COLO668 (cell line): Measurements from ENCODE around the gene SIX2.
"Not testable (repeated sequence)": the region's sequence is repeated elsewhere in the genome, so short reads cannot be mapped to it uniquely, and the experiment has no call there.

Source experiments
- DNase-seq: peaks from one replicate; lab custom pipeline; 2025; ENCODE audit not compliant: unreplicated experiment; lab: John Stamatoyannopoulos, UW

SIX2 gene

DNA sequence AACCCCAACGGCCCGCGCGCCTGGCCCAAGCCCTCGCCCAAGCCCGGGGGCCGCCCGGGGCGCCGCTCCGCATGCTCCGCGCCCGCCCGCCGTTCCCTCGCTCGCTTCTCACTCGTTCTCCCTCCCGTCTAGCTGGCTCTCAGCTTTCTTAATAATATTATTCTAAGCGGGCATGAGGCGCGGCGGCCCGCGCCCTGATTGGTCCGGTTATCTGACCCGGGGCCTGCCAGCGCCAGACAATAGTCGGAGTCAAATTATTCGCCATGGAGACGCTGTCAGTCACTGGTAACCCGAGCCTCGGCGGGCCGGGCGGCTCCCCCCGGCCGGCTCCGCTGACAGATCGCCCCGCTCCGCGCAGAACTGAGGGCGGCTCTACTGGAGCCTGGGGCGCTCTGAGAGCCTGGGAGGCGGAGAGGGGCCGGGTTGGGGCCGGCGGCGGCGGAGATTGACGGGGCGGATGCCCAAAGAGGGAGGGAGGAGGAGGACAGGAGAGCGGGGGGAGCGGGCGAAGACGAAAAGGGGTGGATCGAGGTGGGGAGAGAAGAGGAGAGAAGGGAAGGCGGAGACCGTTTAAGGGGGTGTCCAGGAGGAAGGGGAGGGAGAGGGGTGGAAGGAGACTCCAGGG, at the start of gene SIX2:
Gene SIX2, minus strand, starts transcription at position 150 of the 625 bp plus-strand sequence. CDS start 342 bp downstream, outside the sequence.
- peak; percentile 97 for DNase-seq

DNA sequence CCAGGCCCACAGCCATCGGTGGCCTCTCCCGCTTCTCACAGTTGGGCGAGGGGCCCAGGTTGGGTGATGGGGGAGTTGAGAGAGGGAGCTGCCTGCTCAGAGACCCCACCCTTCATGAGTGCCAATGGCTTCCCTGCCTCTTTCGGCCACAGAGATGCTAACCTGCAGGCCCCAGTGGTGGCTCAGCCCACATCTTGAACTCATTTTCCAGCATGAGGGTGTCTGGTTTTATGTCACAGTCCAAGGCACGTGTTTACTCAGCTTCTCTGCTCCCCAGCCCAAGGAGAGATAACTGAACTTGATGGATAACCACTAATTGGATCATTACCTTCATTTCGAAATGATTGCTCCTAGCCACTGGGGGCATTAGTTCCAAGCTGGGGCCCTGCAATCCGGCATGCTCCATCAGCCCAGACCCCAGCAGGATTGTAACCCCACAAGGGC, 45.9 kb upstream of the SIX2 start:
- DNase-seq = no peak

- DNase-seq = no peak
Observed at GRCh38 chr2:45053966-45054365, 44.7 kb upstream of the SIX2 start.

DNA sequence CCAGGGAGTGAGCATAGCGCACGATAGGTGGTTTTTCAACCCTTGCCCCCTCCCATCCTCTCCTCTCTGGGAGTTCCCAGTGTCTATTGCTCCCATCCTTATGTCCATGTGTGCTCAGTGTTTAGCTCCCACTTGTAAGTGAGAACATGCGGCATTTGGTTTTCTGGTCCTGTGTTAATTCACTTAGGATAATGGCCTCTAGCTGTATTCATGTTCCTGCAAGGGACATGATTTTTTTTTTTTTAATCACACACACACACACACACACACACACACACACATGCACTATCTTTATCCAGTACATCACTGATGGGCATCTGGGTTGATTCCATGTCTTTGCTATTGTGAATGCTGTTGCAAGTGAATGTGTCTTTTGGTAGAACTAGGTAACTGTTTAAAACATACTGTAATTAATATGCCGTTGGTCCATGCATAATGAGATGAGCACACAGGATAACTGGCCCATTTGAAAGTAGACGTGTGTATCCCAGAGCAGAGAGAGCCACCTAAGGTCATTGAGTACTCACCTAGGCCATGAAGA, 43.2 kb upstream of the SIX2 start:
- DNase-seq = no peak

- DNase-seq = no peak
Observed at GRCh38 chr2:45049569-45050336, 40.5 kb upstream of the SIX2 start.

GRCh38 chr2:45047301-45047700, 38.0 kb upstream of the SIX2 start:
- DNase-seq = no peak

GRCh38 chr2:45046786-45047185, 37.5 kb upstream of the SIX2 start:
- no peak for DNase-seq

DNA sequence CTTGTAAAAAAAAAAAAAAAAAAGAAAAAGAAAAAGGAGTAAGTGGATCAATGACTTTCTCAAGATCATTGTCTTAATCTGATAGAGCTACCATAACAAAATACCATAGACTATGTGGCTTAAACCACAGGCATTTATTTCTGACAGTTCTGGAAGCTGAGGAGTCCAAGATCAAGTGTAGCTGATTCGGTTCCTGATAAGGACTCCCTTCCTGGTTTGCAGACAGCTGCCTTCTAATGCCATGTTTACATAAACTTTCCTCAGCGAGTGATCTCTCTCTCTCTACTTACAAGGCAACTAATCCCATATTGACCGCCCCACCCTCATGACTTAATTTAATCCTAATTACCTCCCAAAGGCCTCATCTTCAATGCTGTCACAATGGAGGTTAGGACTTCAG, 36.5 kb upstream of the SIX2 start:
- no peak for DNase-seq

DNA sequence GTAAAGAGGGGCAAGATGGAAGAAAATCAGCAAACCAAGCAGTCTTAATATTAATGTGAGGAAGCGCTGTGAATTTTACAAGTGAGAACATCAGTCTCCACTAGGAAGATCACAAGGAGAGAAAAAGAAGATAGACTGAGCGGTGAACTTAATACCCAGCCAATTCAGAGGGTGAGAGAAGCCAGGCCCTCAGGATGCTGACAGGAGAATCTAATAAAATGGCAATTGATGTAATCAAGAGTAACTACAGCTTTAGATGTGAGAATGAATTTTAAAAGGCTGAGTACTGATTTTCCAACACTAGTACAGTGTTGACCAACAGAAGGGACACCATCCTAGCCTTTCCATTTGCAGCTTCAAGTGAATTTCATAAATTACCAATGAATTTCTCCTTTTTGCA, 35.7 kb upstream of the SIX2 start:
- DNase-seq = no peak

GRCh38 chr2:45043174-45043573, 33.9 kb upstream of the SIX2 start:
- DNase-seq = no peak

GRCh38 chr2:45042401-45042800, 33.1 kb upstream of the SIX2 start:
- DNase-seq = no peak

DNA sequence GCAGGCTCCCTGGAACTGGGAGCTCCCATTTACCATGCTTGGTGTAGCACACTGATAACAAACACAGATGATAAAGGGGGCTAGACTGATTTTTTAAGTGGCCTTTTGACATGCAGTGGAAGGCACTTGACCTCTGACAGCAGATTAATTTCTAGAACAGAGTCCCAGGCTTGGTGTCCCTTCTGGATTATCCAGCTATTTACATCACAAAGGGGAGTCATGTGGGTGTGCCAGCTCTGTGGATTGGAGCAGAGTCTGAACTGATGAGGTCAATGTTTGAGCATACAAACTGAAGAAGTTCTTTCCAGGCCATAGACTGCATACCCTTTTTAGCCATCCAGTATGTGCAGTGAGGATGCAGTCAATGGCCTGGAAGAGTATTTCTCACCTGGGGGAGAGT, 31.5 kb upstream of the SIX2 start:
- DNase-seq = peak; percentile 18

DNA sequence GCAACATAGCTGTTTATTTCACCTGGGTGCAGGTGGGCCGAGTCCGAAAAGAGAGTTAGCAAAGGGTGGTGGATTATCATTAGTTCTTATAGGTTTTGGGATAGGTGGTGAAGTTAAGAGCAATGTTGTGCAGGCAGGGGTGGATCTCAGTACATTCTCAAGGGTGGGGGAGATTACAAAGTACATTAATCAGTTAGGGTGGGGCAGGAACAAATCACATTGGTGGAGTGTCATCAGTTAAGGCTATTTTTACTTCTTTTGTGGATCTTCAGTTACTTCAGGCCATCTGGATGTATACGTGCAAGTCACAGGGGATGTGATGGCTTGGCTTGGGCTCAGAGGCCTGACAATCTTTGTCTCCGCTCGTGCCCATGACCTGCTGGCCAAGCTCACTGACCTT, 30.6 kb upstream of the SIX2 start:
- not testable (repeated sequence) for DNase-seq

GRCh38 chr2:45038861-45039260, 29.6 kb upstream of the SIX2 start:
- DNase-seq = not testable (repeated sequence)

- DNase-seq = no peak
Observed at GRCh38 chr2:45033302-45033701, 24.1 kb upstream of the SIX2 start.

GRCh38 chr2:45031028-45031427, 21.8 kb upstream of the SIX2 start:
- no peak for DNase-seq

GRCh38 chr2:45030553-45030952, 21.3 kb upstream of the SIX2 start:
- no peak for DNase-seq

DNA sequence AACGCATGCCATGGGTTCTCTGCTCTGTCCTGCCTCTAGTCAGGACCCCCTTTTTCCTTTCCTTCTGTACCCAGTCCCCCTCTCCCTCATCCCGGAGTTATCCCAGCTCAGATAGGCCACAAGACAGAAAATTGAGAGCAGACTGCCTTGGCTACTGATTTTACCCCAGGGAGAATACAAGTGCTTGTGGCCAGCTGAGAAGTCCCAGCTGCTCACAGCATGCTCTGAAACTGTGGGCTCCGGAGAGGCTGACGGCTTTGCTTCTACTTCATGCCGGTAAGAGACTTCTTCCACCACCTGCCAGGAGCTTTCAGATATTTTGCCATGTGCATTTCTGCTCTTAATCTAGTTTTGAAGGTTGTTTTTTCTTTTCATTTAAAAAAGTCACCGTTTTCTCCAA, 20.0 kb upstream of the SIX2 start:
- no peak for DNase-seq

GRCh38 chr2:45028276-45028675, 19.0 kb upstream of the SIX2 start:
- no peak for DNase-seq

- no peak for DNase-seq
Observed at GRCh38 chr2:45026924-45027450, 17.7 kb upstream of the SIX2 start.

GRCh38 chr2:45024600-45025291, 15.5 kb upstream of the SIX2 start:
- no peak for DNase-seq

DNA sequence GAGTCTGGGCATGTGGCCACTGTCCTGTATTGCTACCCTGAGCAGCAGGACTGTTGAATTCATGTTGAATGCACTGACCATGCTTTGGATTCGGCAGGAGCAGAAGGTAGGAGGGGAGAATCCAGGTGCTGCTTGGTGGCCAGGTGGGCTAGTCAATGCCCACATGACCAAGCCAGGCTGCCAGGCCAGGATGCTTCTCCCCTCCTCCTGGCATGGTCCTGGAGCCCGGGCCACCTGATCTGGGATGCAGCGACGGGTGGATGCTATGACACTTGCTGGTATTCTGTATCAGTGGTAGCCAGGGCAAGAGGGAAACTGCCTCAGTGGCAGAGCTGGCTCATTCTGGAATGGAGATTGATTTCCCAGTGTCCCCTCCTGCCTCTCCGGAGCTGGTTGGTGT, 14.8 kb upstream of the SIX2 start:
- no peak for DNase-seq
